H9 (cell line): ENCODE results near the gene ZNF865. TPM values are rescaled to one million over a fixed set of nuclear protein-coding genes. Genes with fewer than 3 reads are reported as not detected.

Experiments
- DNase-seq: peaks from one replicate; pipeline ENCODE4 v3.0.0-alpha.2; 2017
- H2AFZ ChIP-seq: one replicate; pipeline ENCODE4 v1.6.1; 2013; ENCODE audit warnings: mild to moderate bottlenecking, low read length, control low read depth, moderate library complexity
- H2AK5ac ChIP-seq: 2 replicates; pipeline ENCODE4 v1.6.1; 2013; ENCODE audit warnings: low read length, control low read depth, mixed read lengths; ENCODE audit not compliant: insufficient read length
- H2BK120ac ChIP-seq: one replicate; pipeline ENCODE4 v1.6.1; 2013; ENCODE audit warnings: low read depth, mild to moderate bottlenecking, low read length, control low read depth, inconsistent platforms; ENCODE audit not compliant: poor library complexity, severe bottlenecking
- H2BK12ac ChIP-seq: 2 replicates; pipeline ENCODE4 v1.6.1; 2013; ENCODE audit warnings: low read length, control low read depth, mixed read lengths, low read depth; ENCODE audit not compliant: insufficient read length
- H2BK15ac ChIP-seq: 2 replicates; pipeline ENCODE4 v1.6.1; 2013; ENCODE audit warnings: low read depth, low read length, control low read depth
- H2BK20ac ChIP-seq: one replicate; pipeline ENCODE4 v1.6.1; 2013; ENCODE audit warnings: low read depth, mild to moderate bottlenecking, low read length, control low read depth, inconsistent platforms; ENCODE audit not compliant: poor library complexity, severe bottlenecking
- H2BK5ac ChIP-seq: 2 replicates; pipeline ENCODE4 v1.6.1; 2013; ENCODE audit warnings: low read length, control low read depth, mixed read lengths; ENCODE audit not compliant: insufficient read length
- H3K14ac ChIP-seq: 2 replicates; pipeline ENCODE4 v1.6.1; 2013; ENCODE audit warnings: low read length, control low read depth; ENCODE audit not compliant: insufficient read depth
- H3K18ac ChIP-seq: 2 replicates; pipeline ENCODE4 v1.6.1; 2013; ENCODE audit warnings: low read depth, mild to moderate bottlenecking, mixed read lengths, low read length, control low read depth; ENCODE audit not compliant: insufficient read length
- H3K23ac ChIP-seq: 2 replicates; pipeline ENCODE4 v1.6.1; 2013; ENCODE audit warnings: low read length, control low read depth, mixed read lengths, low read depth; ENCODE audit not compliant: insufficient read length
- H3K23me2 ChIP-seq: 2 replicates; pipeline ENCODE4 v1.6.1; 2013; ENCODE audit warnings: low read depth, mild to moderate bottlenecking, mixed read lengths, low read length, control low read depth; ENCODE audit not compliant: insufficient read length, poor library complexity, severe bottlenecking
- H3K27ac ChIP-seq: 2 replicates; pipeline ENCODE4 v1.5.1; 2013; ENCODE audit warnings: low read length, control low read depth, mixed read lengths, low read depth; ENCODE audit not compliant: insufficient read length
- H3K27me3 ChIP-seq: 2 replicates; pipeline ENCODE4 v1.6.1; 2013; ENCODE audit warnings: low read length, control low read depth, inconsistent platforms; ENCODE audit not compliant: insufficient read depth
- H3K4ac ChIP-seq: 2 replicates; pipeline ENCODE4 v1.6.1; 2013; ENCODE audit warnings: low read depth, mild to moderate bottlenecking, control low read depth, inconsistent platforms, low read length, moderate library complexity
- H3K4me1 ChIP-seq: 2 replicates; pipeline ENCODE4 v1.6.1; 2013; ENCODE audit warnings: low read length, control low read depth, inconsistent platforms; ENCODE audit not compliant: insufficient read depth
- H3K4me2 ChIP-seq: 2 replicates; pipeline ENCODE4 v1.6.1; 2013; ENCODE audit warnings: low read length, control low read depth, mixed read lengths; ENCODE audit not compliant: insufficient read length, insufficient read depth
- H3K56ac ChIP-seq: 2 replicates; pipeline ENCODE4 v1.6.1; 2013; ENCODE audit warnings: low read depth, mild to moderate bottlenecking, mixed read lengths, low read length, control low read depth; ENCODE audit not compliant: insufficient read length
- H3K79me1 ChIP-seq: 2 replicates; pipeline ENCODE4 v1.6.1; 2013; ENCODE audit warnings: low read depth, mild to moderate bottlenecking, moderate library complexity, low read length, control low read depth, inconsistent platforms; ENCODE audit not compliant: insufficient read depth, poor library complexity, severe bottlenecking
- H3K79me2 ChIP-seq: 2 replicates; pipeline ENCODE4 v1.6.1; 2013; ENCODE audit warnings: low read length, control low read depth, inconsistent platforms; ENCODE audit not compliant: insufficient read depth
- H3K9ac ChIP-seq: 2 replicates; pipeline ENCODE4 v1.6.1; 2013; ENCODE audit warnings: low read length, control low read depth, mixed read lengths; ENCODE audit not compliant: insufficient read length; ENCODE audit errors: extremely low read depth
- H3K9me3 ChIP-seq: one replicate; pipeline ENCODE4 v1.6.1; 2013; ENCODE audit warnings: low read depth, low read length, inconsistent platforms; ENCODE audit not compliant: control insufficient read depth
- H3T11ph ChIP-seq: one replicate; pipeline ENCODE4 v1.6.1; 2013; ENCODE audit warnings: mild to moderate bottlenecking, low read length, control low read depth, inconsistent platforms
- H4K20me1 ChIP-seq: one replicate; pipeline ENCODE4 v1.6.1; 2013; ENCODE audit not compliant: control insufficient read depth, insufficient read length, insufficient read depth
- H4K5ac ChIP-seq: 2 replicates; pipeline ENCODE4 v1.6.1; 2013; ENCODE audit warnings: low read depth, mild to moderate bottlenecking, mixed read lengths, low read length, control low read depth; ENCODE audit not compliant: insufficient read length
- H4K8ac ChIP-seq: replicated peaks from 2 replicates; pipeline ENCODE4 v1.6.1; 2013; ENCODE audit warnings: low read length, control low read depth, mixed read lengths, low read depth; ENCODE audit not compliant: insufficient read length
- H4K91ac ChIP-seq: 2 replicates; pipeline ENCODE4 v1.6.1; 2013; ENCODE audit warnings: low read depth, mild to moderate bottlenecking, moderate library complexity, mixed read lengths, low read length, control low read depth; ENCODE audit not compliant: insufficient read length
- H3K27ac Mint-ChIP-seq, 3 experiments: 2 replicates in 2 of 3; 3 replicates in 1 of 3; pipeline ENCODE4 v1.8.0; 2020 to 2021; ENCODE audit warnings: mixed read lengths in 3 of 3, mild to moderate bottlenecking in 1 of 3, moderate library complexity in 1 of 3
- H3K27me3 Mint-ChIP-seq: 2 replicates; pipeline ENCODE4 v1.8.0; 2021; ENCODE audit warnings: low read depth, mild to moderate bottlenecking, moderate library complexity, mixed read lengths
- H3K36me3 Mint-ChIP-seq, 3 experiments: 2 replicates in 2 of 3; 3 replicates in 1 of 3; pipeline ENCODE4 v1.8.0; 2020 to 2021; ENCODE audit warnings: low read depth in 3 of 3, mixed read lengths in 3 of 3; ENCODE audit not compliant: insufficient read depth in 1 of 3
- H3K4me1 Mint-ChIP-seq, 2 experiments: 2 replicates each; pipeline ENCODE4 v1.8.0; 2020; ENCODE audit warnings: mixed read lengths in 2 of 2
- H3K4me3 Mint-ChIP-seq, 2 experiments: 2 replicates in 1 of 2; 3 replicates in 1 of 2; pipeline ENCODE4 v1.8.0; 2020 to 2021; ENCODE audit warnings: mild to moderate bottlenecking in 2 of 2, mixed read lengths in 2 of 2, moderate library complexity in 1 of 2
- H3K9me3 Mint-ChIP-seq, 2 experiments: 2 replicates in 1 of 2; 3 replicates in 1 of 2; pipeline ENCODE4 v1.8.0; 2020; ENCODE audit warnings: mild to moderate bottlenecking in 2 of 2, mixed read lengths in 2 of 2, moderate library complexity in 1 of 2
- WGBS: extraction: QIAGEN DNeasy Blood & Tissue Kit; methylation state at CpG from one replicate; pipeline ENCODE4 v1.1.7; 2013; ENCODE audit warnings: missing lambda C conversion rate, low lambda C conversion rate, mixed read lengths; ENCODE audit not compliant: insufficient read length; ENCODE audit errors: extremely low coverage; 5-methylcytosine and 5-hydroxymethylcytosine counted together
- total RNA-seq: library from RNA; stranded (reverse); gene quantifications from 2 replicates; pipeline ENCODE4 v1.2.1, GENCODE V29; 2021
- TF ChIP-seq, protein P1 (sequence below): fragments of 200-600 bp; sonication (generic); conservative IDR thresholded peaks from 3 replicates; pipeline ENCODE4 v1.8.0; 2021; ENCODE audit warnings: antibody characterized with exemption, mild to moderate bottlenecking

Gene ZNF865
- total RNA-seq, 1 experiment from 2014 or later, result 14.3 TPM

DNA sequence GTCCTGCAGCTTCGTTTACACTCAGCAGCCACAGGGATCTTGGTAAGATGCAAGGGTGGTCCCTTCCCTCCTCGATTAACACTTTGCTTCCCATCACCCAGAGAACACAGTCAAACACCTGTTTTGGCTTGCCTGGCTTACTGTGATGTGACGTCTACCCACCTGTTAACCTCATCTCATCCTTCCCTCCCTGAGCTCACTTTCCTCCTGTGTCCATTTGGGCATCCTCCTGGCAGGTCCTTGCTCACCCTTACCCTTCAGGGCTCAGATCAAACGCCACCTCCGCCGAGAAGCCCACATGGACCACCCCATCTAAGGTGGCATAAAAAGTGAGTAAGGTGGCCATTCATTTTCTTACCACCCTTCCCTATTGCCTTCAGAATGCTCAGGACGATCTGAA is 15.3 kb upstream of the ZNF865 start:
- Mint-ChIP-seq H3K27ac (peak overlapping the region in 2 of 3 experiments; percentile 50 to 53; a peak in 3 of 7 replicates), H3K9me3 (no peaks in the 10 kb centered on the region; a peak in 1 of 5 replicates), H3K27me3 (peaks cover 2% of the 10 kb centered on the region; the same call in 1 of the 2 replicates), H3K4me3 (peak overlapping the region in 1 of 2 experiments; percentile 66; a peak in 3 of 5 replicates), H3K4me1 (peaks cover 26 to 44% of the 10 kb centered on the region in 2 experiments), H3K36me3 (peaks cover 6 to 13% (median 8%) of the 10 kb centered on the region in 3 experiments; a peak in 6 of 7 replicates)
- H2AFZ ChIP-seq, result no peak overlapping the region
- no peak overlapping the region for H3K27ac ChIP-seq
- no peak overlapping the region for H3K18ac ChIP-seq
- H3K9me3 ChIP-seq, result no peaks in the 10 kb centered on the region
- no peak overlapping the region for H3K9ac ChIP-seq
- no peak overlapping the region for H2BK5ac ChIP-seq
- H3K56ac ChIP-seq, result no peak overlapping the region
- H2AK5ac ChIP-seq, result no peak overlapping the region
- no peaks in the 10 kb centered on the region for H3K79me2 ChIP-seq
- H3K79me1 ChIP-seq, result no peaks in the 10 kb centered on the region
- no peak overlapping the region for H3K14ac ChIP-seq
- no peaks in the 10 kb centered on the region; the same call in 1 of the 2 replicates for H3K4me1 ChIP-seq
- no peak overlapping the region for H3K4ac ChIP-seq
- no peak overlapping the region for H2BK12ac ChIP-seq
- H3K27me3 ChIP-seq, result no peaks in the 10 kb centered on the region
- H4K91ac ChIP-seq, result no peak overlapping the region
- H3T11ph ChIP-seq, result no peak overlapping the region
- no peak overlapping the region for H2BK20ac ChIP-seq
- H2BK120ac ChIP-seq, result no peak overlapping the region
- no peak overlapping the region for H3K23ac ChIP-seq
- WGBS, result no CpG with 5 or more reads among the region's 7 CpGs
- no peak for DNase-seq
- no peak overlapping the region for H4K5ac ChIP-seq
- H3K23me2 ChIP-seq, result peaks cover 7% of the 10 kb centered on the region
- no peak overlapping the region for H2BK15ac ChIP-seq
- H4K8ac ChIP-seq, result no peak overlapping the region
- H4K20me1 ChIP-seq, result peaks cover 2% of the 10 kb centered on the region
- H3K4me2 ChIP-seq, result no peak overlapping the region
- TF ChIP-seq, protein P1, sequence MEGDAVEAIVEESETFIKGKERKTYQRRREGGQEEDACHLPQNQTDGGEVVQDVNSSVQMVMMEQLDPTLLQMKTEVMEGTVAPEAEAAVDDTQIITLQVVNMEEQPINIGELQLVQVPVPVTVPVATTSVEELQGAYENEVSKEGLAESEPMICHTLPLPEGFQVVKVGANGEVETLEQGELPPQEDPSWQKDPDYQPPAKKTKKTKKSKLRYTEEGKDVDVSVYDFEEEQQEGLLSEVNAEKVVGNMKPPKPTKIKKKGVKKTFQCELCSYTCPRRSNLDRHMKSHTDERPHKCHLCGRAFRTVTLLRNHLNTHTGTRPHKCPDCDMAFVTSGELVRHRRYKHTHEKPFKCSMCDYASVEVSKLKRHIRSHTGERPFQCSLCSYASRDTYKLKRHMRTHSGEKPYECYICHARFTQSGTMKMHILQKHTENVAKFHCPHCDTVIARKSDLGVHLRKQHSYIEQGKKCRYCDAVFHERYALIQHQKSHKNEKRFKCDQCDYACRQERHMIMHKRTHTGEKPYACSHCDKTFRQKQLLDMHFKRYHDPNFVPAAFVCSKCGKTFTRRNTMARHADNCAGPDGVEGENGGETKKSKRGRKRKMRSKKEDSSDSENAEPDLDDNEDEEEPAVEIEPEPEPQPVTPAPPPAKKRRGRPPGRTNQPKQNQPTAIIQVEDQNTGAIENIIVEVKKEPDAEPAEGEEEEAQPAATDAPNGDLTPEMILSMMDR, result no peak
